Rectal smooth muscle tissue (tissue), 1 donor: ENCODE measurements around the gene HBP1.
A peak's percentile ranks its signal among the peaks of the same experiment; 100 is the strongest.
"Not testable (repeated sequence)": the region's sequence is repeated elsewhere in the genome, so short reads cannot be mapped to it uniquely, and the experiment has no call there.

Experiments
- H3K27ac ChIP-seq: one replicate; pipeline ENCODE4 v1.7.0; 2013; ENCODE audit warnings: low read depth, low read length, inconsistent platforms
- H3K27me3 ChIP-seq: one replicate; pipeline ENCODE4 v1.7.0; 2013; ENCODE audit warnings: low read length; ENCODE audit not compliant: control insufficient read depth, insufficient read depth
- H3K36me3 ChIP-seq: one replicate; pipeline ENCODE4 v1.7.0; 2013; ENCODE audit warnings: low read length; ENCODE audit not compliant: control insufficient read depth, insufficient read depth
- H3K4me1 ChIP-seq: one replicate; pipeline ENCODE4 v1.7.0; 2013; ENCODE audit warnings: low read length; ENCODE audit not compliant: control insufficient read depth, insufficient read depth
- H3K4me3 ChIP-seq: one replicate; pipeline ENCODE4 v1.7.0; 2013; ENCODE audit warnings: low read length
- H3K9ac ChIP-seq: one replicate; pipeline ENCODE4 v1.7.0; 2013; ENCODE audit warnings: low read length

HBP1 gene

GRCh38 chr7:107206136-107206535 is 37.3 kb downstream of the HBP1 start:
- Histone ChIP-seq H3K27me3 (no peaks in the 10 kb centered on the region), H3K4me1 (peaks cover 3% of the 10 kb centered on the region), H3K27ac (no peak overlapping the region), H3K9ac (no peak overlapping the region), H3K36me3 (peaks cover 21% of the 10 kb centered on the region), H3K4me3 (no peak overlapping the region)

GRCh38 chr7:107206706-107207105 is 37.9 kb downstream of the HBP1 start:
- peaks cover 3% of the 10 kb centered on the region for H3K4me1 ChIP-seq

GRCh38 chr7:107207459-107207858 is 38.7 kb downstream of the HBP1 start:
- Histone ChIP-seq H3K36me3 (peaks cover 14% of the 10 kb centered on the region), H3K27ac (no peak overlapping the region), H3K9ac (no peak overlapping the region), H3K27me3 (no peaks in the 10 kb centered on the region), H3K4me3 (no peak overlapping the region), H3K4me1 (peaks cover 3% of the 10 kb centered on the region)

More at GRCh38 chr7:107206706-107207105, 37.9 kb downstream of the HBP1 start:
- no peak overlapping the region for H3K4me3 ChIP-seq
- H3K9ac ChIP-seq: no peak overlapping the region
- no peaks in the 10 kb centered on the region for H3K27me3 ChIP-seq
- peaks cover 20% of the 10 kb centered on the region for H3K36me3 ChIP-seq
- H3K27ac ChIP-seq: no peak overlapping the region

- peaks cover 3% of the 10 kb centered on the region for H3K4me1 ChIP-seq
- no peak overlapping the region for H3K4me3 ChIP-seq
- H3K9ac ChIP-seq: no peak overlapping the region
- peaks cover 14% of the 10 kb centered on the region for H3K36me3 ChIP-seq
- H3K27ac ChIP-seq: peak overlapping the region; percentile 23
- H3K27me3 ChIP-seq: no peaks in the 10 kb centered on the region
These were observed 39.3 kb downstream of the HBP1 start for GRCh38 chr7:107208024-107208521.

- no peaks in the 10 kb centered on the region for H3K27me3 ChIP-seq
- no peak overlapping the region for H3K4me3 ChIP-seq
- H3K27ac ChIP-seq: peak overlapping the region; percentile 23
- H3K9ac ChIP-seq: no peak overlapping the region
- peaks cover 14% of the 10 kb centered on the region for H3K36me3 ChIP-seq
- peaks cover 3% of the 10 kb centered on the region for H3K4me1 ChIP-seq
These were observed 39.8 kb downstream of the HBP1 start for GRCh38 chr7:107208563-107208962.

- H3K4me1 ChIP-seq: peaks cover 3% of the 10 kb centered on the region
- peaks cover 14% of the 10 kb centered on the region for H3K36me3 ChIP-seq
- H3K4me3 ChIP-seq: no peak overlapping the region
- no peaks in the 10 kb centered on the region for H3K27me3 ChIP-seq
- H3K27ac ChIP-seq: no peak overlapping the region
- H3K9ac ChIP-seq: no peak overlapping the region
These were observed 40.8 kb downstream of the HBP1 start for GRCh38 chr7:107209565-107209964.

- no peak overlapping the region for H3K4me3 ChIP-seq
- peaks cover 3% of the 10 kb centered on the region for H3K4me1 ChIP-seq
- peaks cover 11% of the 10 kb centered on the region for H3K36me3 ChIP-seq
- no peak overlapping the region for H3K9ac ChIP-seq
- H3K27ac ChIP-seq: no peak overlapping the region
- H3K27me3 ChIP-seq: no peaks in the 10 kb centered on the region
These were observed 41.6 kb downstream of the HBP1 start for GRCh38 chr7:107210400-107210799.

- no peak overlapping the region for H3K27ac ChIP-seq
- H3K4me1 ChIP-seq: peaks cover 3% of the 10 kb centered on the region
- H3K4me3 ChIP-seq: no peak overlapping the region
- peaks cover 10% of the 10 kb centered on the region for H3K36me3 ChIP-seq
- H3K27me3 ChIP-seq: no peaks in the 10 kb centered on the region
- H3K9ac ChIP-seq: no peak overlapping the region
These were observed 43.9 kb downstream of the HBP1 start for GRCh38 chr7:107212725-107213124.

- H3K9ac ChIP-seq: no peak overlapping the region
- peaks cover 10% of the 10 kb centered on the region for H3K36me3 ChIP-seq
- H3K4me1 ChIP-seq: peaks cover 3% of the 10 kb centered on the region
- H3K27ac ChIP-seq: no peak overlapping the region
- no peaks in the 10 kb centered on the region for H3K27me3 ChIP-seq
- H3K4me3 ChIP-seq: no peak overlapping the region
These were observed 44.5 kb downstream of the HBP1 start for GRCh38 chr7:107213193-107213788.

- H3K27me3 ChIP-seq: no peaks in the 10 kb centered on the region
- no peak overlapping the region for H3K27ac ChIP-seq
- no peaks in the 10 kb centered on the region for H3K4me1 ChIP-seq
- H3K9ac ChIP-seq: no peak overlapping the region
- H3K4me3 ChIP-seq: no peak overlapping the region
- H3K36me3 ChIP-seq: peaks cover 10% of the 10 kb centered on the region
These were observed 45.1 kb downstream of the HBP1 start for GRCh38 chr7:107213945-107214344.

- Histone ChIP-seq H3K4me3 (no peak overlapping the region), H3K36me3 (no peaks in the 10 kb centered on the region), H3K4me1 (no peaks in the 10 kb centered on the region), H3K9ac (no peak overlapping the region), H3K27ac (no peak overlapping the region), H3K27me3 (no peaks in the 10 kb centered on the region)
These were observed 50.9 kb downstream of the HBP1 start for GRCh38 chr7:107219563-107220244.

- no peaks in the 10 kb centered on the region for H3K4me1 ChIP-seq
- H3K4me3 ChIP-seq: no peak overlapping the region
- no peak overlapping the region for H3K9ac ChIP-seq
- H3K27ac ChIP-seq: no peak overlapping the region
- no peaks in the 10 kb centered on the region for H3K27me3 ChIP-seq
- H3K36me3 ChIP-seq: no peaks in the 10 kb centered on the region
These were observed 51.6 kb downstream of the HBP1 start for GRCh38 chr7:107220356-107220755.

- H3K27me3 ChIP-seq, H3K4me1 ChIP-seq, H3K27ac ChIP-seq, H3K9ac ChIP-seq, H3K4me3 ChIP-seq, H3K36me3 ChIP-seq: not testable (repeated sequence)
These were observed 52.0 kb downstream of the HBP1 start for GRCh38 chr7:107220806-107221205.
